Ishikawa (cell line): Measurements from ENCODE around the gene OPCML.

Source experiments
- CEBPB ChIP-seq: IDR thresholded peaks from 2 replicates; pipeline ENCODE4 v1.6.1; 2012
- CREB1 ChIP-seq: IDR thresholded peaks from 2 replicates; pipeline ENCODE4 v1.6.1; 2012; ENCODE audit warnings: low read depth
- EGR1 ChIP-seq: IDR thresholded peaks from 2 replicates; pipeline ENCODE4 v1.6.1; 2012
- EP300 ChIP-seq: IDR thresholded peaks from 2 replicates; pipeline ENCODE4 v1.6.1; 2012; ENCODE audit warnings: borderline replicate concordance
- FOXM1 ChIP-seq: IDR thresholded peaks from 2 replicates; pipeline ENCODE4 v1.6.1; 2012; ENCODE audit warnings: low read depth, borderline replicate concordance
- NFIC ChIP-seq: IDR thresholded peaks from 2 replicates; pipeline ENCODE4 v1.6.1; 2012
- RAD21 ChIP-seq: IDR thresholded peaks from 2 replicates; pipeline ENCODE4 v1.6.1; 2012; ENCODE audit warnings: low read depth
- TAF1 ChIP-seq: IDR thresholded peaks from 2 replicates; pipeline ENCODE4 v1.6.1; 2012; ENCODE audit warnings: low read depth, mild to moderate bottlenecking
- TCF12 ChIP-seq: IDR thresholded peaks from 2 replicates; pipeline ENCODE4 v1.6.1; 2012; ENCODE audit warnings: low read depth
- TEAD4 ChIP-seq: IDR thresholded peaks from 2 replicates; pipeline ENCODE4 v1.6.1; 2012
- YY1 ChIP-seq: IDR thresholded peaks from 2 replicates; pipeline ENCODE4 v1.6.1; 2012; ENCODE audit warnings: low read depth
- ZBTB7A ChIP-seq: IDR thresholded peaks from 2 replicates; pipeline ENCODE4 v1.6.1; 2012; ENCODE audit warnings: low read depth
- TF ChIP-seq, protein P1 (sequence below): IDR thresholded peaks from 2 replicates; pipeline ENCODE4 v1.6.1; 2012
- TF ChIP-seq, protein P2 (sequence below): IDR thresholded peaks from 2 replicates; pipeline ENCODE4 v1.6.1; 2012; ENCODE audit warnings: low read depth, mild to moderate bottlenecking
- TF ChIP-seq, protein P3 (sequence below): IDR thresholded peaks from 2 replicates; pipeline ENCODE4 v1.6.1; 2012

Gene OPCML

GRCh38 chr11:132878111-132878510 is 654.2 kb downstream of the OPCML start:
- no peak for TF ChIP-seq TAF1
- no peak for TF ChIP-seq EGR1
- no peak for TF ChIP-seq YY1
- TF ChIP-seq, protein P1, sequence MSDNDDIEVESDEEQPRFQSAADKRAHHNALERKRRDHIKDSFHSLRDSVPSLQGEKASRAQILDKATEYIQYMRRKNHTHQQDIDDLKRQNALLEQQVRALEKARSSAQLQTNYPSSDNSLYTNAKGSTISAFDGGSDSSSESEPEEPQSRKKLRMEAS = no peak
- TF ChIP-seq ZBTB7A = no peak
- TF ChIP-seq TCF12 = no peak
- no peak for TF ChIP-seq CREB1
- TF ChIP-seq, protein P2, sequence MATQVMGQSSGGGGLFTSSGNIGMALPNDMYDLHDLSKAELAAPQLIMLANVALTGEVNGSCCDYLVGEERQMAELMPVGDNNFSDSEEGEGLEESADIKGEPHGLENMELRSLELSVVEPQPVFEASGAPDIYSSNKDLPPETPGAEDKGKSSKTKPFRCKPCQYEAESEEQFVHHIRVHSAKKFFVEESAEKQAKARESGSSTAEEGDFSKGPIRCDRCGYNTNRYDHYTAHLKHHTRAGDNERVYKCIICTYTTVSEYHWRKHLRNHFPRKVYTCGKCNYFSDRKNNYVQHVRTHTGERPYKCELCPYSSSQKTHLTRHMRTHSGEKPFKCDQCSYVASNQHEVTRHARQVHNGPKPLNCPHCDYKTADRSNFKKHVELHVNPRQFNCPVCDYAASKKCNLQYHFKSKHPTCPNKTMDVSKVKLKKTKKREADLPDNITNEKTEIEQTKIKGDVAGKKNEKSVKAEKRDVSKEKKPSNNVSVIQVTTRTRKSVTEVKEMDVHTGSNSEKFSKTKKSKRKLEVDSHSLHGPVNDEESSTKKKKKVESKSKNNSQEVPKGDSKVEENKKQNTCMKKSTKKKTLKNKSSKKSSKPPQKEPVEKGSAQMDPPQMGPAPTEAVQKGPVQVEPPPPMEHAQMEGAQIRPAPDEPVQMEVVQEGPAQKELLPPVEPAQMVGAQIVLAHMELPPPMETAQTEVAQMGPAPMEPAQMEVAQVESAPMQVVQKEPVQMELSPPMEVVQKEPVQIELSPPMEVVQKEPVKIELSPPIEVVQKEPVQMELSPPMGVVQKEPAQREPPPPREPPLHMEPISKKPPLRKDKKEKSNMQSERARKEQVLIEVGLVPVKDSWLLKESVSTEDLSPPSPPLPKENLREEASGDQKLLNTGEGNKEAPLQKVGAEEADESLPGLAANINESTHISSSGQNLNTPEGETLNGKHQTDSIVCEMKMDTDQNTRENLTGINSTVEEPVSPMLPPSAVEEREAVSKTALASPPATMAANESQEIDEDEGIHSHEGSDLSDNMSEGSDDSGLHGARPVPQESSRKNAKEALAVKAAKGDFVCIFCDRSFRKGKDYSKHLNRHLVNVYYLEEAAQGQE = no peak
- no peak for TF ChIP-seq NFIC

GRCh38 chr11:132876705-132877104 is 655.6 kb downstream of the OPCML start:
- TF ChIP-seq CEBPB = no peak
- TF ChIP-seq NFIC = no peak
- no peak for TF ChIP-seq TCF12
- TF ChIP-seq, protein P2 = no peak
- TF ChIP-seq CREB1 = no peak
- TF ChIP-seq FOXM1 = no peak
- no peak for TF ChIP-seq RAD21
- TF ChIP-seq EP300 = no peak
- no peak for TF ChIP-seq TAF1
- no peak for TF ChIP-seq TEAD4
- no peak for TF ChIP-seq YY1
- TF ChIP-seq ZBTB7A = no peak
- TF ChIP-seq, protein P1 = no peak
- TF ChIP-seq EGR1 = no peak
- TF ChIP-seq, protein P3, sequence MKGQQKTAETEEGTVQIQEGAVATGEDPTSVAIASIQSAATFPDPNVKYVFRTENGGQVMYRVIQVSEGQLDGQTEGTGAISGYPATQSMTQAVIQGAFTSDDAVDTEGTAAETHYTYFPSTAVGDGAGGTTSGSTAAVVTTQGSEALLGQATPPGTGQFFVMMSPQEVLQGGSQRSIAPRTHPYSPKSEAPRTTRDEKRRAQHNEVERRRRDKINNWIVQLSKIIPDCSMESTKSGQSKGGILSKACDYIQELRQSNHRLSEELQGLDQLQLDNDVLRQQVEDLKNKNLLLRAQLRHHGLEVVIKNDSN = no peak

GRCh38 chr11:132876239-132876638 is 656.1 kb downstream of the OPCML start:
- TF ChIP-seq ZBTB7A = no peak
- no peak for TF ChIP-seq YY1
- TF ChIP-seq, protein P2 = no peak
- no peak for TF ChIP-seq CREB1

DNA sequence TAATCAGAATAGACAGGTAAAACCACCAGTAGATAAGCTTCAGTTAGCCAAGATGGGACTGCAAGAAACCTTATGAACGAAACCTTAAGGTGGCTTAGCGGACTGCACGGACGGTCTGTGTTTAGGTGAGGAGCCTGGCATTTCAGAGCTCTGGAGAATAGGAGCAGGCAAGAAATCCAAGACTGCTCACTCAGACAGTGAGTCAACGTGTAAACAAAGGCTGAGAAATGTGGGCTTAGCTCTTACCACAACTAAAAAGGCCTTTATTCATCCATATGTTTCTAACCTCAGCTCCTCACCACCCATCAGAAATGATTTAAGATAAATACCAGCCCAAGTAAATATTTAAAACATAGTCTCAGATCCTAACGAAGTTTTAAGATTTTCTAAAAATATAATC is 657.7 kb downstream of the OPCML start:
- TF ChIP-seq TAF1 (no peak), TCF12 (no peak), CEBPB (no peak), ZBTB7A (no peak), YY1 (no peak)

DNA sequence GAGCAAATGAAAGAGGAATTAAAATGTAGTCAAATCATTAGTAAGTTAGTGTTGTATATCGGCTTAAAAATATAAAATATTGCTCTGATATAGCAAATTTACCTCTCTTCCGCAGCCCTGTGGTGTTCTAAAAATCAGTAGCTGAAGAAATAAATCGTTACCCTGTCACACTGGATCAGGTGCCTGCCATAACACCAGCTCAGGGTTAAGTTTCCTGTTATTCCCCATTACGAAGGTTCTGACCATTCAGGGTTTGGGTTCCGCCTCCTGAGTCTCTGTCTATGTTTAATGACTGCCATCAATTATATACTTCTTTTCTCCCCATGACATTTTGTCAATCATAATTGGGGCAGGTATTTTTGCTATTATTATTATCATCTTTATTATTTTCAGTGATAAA is 658.5 kb downstream of the OPCML start:
- TF ChIP-seq TAF1 = no peak
- no peak for TF ChIP-seq YY1
- TF ChIP-seq EP300 = no peak
- TF ChIP-seq NFIC = no peak
- TF ChIP-seq ZBTB7A = no peak
- no peak for TF ChIP-seq CREB1
- TF ChIP-seq, protein P2 = no peak
- no peak for TF ChIP-seq RAD21
- TF ChIP-seq CEBPB = no peak
- TF ChIP-seq, protein P3 = no peak
- no peak for TF ChIP-seq FOXM1
